ENCODE measurements around the gene CHID1.

DNA sequence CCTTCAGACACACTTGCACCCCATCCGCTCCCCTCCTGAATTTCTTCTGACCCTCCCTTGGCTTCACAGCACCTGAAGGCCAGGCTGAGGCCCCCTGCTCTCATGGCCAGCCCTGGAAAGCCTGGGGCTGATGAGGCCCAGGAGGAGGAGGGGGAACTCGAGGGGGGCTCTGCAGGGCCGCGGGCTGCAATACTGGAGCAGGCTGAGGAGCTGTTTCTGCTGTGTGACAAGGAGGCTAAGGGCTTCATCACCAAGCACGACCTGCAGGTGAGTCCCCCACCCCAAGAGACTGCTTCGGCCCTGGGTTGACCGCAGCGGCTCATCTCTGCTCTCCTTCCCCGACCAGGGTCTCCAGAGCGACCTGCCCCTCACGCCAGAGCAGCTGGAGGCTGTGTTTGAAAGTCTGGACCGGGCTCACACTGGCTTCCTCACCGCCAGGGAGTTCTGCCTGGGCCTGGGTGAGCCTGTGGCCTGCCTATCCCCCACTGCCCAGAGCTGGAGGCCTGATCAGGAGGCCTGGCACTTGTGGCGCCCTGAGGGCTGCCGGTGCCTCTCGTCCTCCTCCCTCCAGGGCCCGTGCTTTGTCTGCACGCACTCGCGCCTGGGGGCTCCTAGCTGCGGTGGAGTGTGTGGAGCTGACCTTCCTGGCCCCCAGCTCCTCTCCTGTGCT is 82.0 kb downstream of the CHID1 start:
- TF ChIP-seq, protein P1, sequence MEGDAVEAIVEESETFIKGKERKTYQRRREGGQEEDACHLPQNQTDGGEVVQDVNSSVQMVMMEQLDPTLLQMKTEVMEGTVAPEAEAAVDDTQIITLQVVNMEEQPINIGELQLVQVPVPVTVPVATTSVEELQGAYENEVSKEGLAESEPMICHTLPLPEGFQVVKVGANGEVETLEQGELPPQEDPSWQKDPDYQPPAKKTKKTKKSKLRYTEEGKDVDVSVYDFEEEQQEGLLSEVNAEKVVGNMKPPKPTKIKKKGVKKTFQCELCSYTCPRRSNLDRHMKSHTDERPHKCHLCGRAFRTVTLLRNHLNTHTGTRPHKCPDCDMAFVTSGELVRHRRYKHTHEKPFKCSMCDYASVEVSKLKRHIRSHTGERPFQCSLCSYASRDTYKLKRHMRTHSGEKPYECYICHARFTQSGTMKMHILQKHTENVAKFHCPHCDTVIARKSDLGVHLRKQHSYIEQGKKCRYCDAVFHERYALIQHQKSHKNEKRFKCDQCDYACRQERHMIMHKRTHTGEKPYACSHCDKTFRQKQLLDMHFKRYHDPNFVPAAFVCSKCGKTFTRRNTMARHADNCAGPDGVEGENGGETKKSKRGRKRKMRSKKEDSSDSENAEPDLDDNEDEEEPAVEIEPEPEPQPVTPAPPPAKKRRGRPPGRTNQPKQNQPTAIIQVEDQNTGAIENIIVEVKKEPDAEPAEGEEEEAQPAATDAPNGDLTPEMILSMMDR (IDR thresholded peaks at IDR 0.05; ENCODE audit: low read depth, low read length), result no peak
- no peak for TF ChIP-seq MYC (IDR thresholded peaks at IDR 0.05; ENCODE audit: low read depth, low read length)

All from NB4 (cell line).